SU-DHL-6 (cell line): ENCODE results near the gene CDH23.

Experiments
- H2AFZ ChIP-seq: fragments of 200-600 bp; sonication (generic); 2 replicates; pipeline ENCODE4 v1.6.1; 2014; ENCODE audit warnings: low read depth, mild to moderate bottlenecking, moderate library complexity, mixed read lengths, antibody characterized with exemption, low read length; ENCODE audit not compliant: severe bottlenecking
- H3F3A ChIP-seq: fragments of 200-600 bp; shearing (Covaris generic); 2 replicates; pipeline ENCODE4 v1.6.0; 2016; ENCODE audit warnings: antibody characterized with exemption, mild to moderate bottlenecking; ENCODE audit not compliant: insufficient read depth
- H3K27ac ChIP-seq: fragments of 200-600 bp; sonication (generic); 2 replicates; pipeline ENCODE4 v1.5.1; 2016; ENCODE audit warnings: low read depth, mild to moderate bottlenecking, low read length, moderate library complexity, mixed read lengths
- H3K27me3 ChIP-seq: fragments of 200-600 bp; sonication (generic), shearing (Covaris generic); 2 replicates; pipeline ENCODE4 v1.6.0; 2014; ENCODE audit warnings: mild to moderate bottlenecking, low read length
- H3K36me3 ChIP-seq: fragments of 200-600 bp; sonication (generic); 2 replicates; pipeline ENCODE4 v1.6.1; 2014; ENCODE audit warnings: mild to moderate bottlenecking, low read length, mixed read lengths
- H3K4me2 ChIP-seq: fragments of 300-600, 200-600 bp; shearing (Covaris generic), sonication (generic); 2 replicates; pipeline ENCODE4 v1.6.0; 2014; ENCODE audit warnings: low read length, low read depth, mild to moderate bottlenecking; ENCODE audit not compliant: poor library complexity, severe bottlenecking
- H3K4me3 ChIP-seq: fragments of 200-600 bp; sonication (generic); 2 replicates; pipeline ENCODE4 v1.5.1; 2014; ENCODE audit warnings: antibody characterized with exemption, low read length, mild to moderate bottlenecking, mixed read lengths; ENCODE audit not compliant: insufficient read depth, poor library complexity, severe bottlenecking
- H3K79me2 ChIP-seq: fragments of 200-600 bp; sonication (generic); 2 replicates; pipeline ENCODE4 v1.6.1; 2014; ENCODE audit warnings: mild to moderate bottlenecking, low read length, moderate library complexity; ENCODE audit not compliant: insufficient read depth
- H3K9ac ChIP-seq: fragments of 200-600 bp; sonication (generic); 2 replicates; pipeline ENCODE4 v1.7.0; 2014; ENCODE audit warnings: mild to moderate bottlenecking, low read length
- H3K9me2 ChIP-seq: fragments of 200-600 bp; sonication (generic); replicated peaks from 2 replicates; pipeline ENCODE4 v1.6.1; 2014; ENCODE audit warnings: low read length; ENCODE audit not compliant: insufficient read depth
- H3K9me3 ChIP-seq: fragments of 200-600 bp; sonication (generic); 2 replicates; pipeline ENCODE4 v1.6.1; 2014; ENCODE audit warnings: low read length, mixed read lengths; ENCODE audit not compliant: insufficient read depth
- H4K20me1 ChIP-seq: fragments of 200-600 bp; sonication (generic); 2 replicates; pipeline ENCODE4 v1.6.1; 2014; ENCODE audit warnings: low read depth, mild to moderate bottlenecking, antibody characterized with exemption, low read length, moderate library complexity, mixed read lengths
- CTCF ChIP-seq: fragments of 200-600 bp; sonication (generic); IDR thresholded peaks from one replicate; pipeline ENCODE4 v1.5.1; 2017; ENCODE audit warnings: antibody characterized with exemption, mild to moderate bottlenecking, low read length, moderate library complexity; ENCODE audit not compliant: insufficient read depth, poor library complexity, severe bottlenecking
- EZH2phosphoT487 ChIP-seq: fragments of 200-600 bp; sonication (generic), shearing (Covaris generic); conservative IDR thresholded peaks from 2 replicates; pipeline ENCODE4 v1.6.1; 2018; ENCODE audit warnings: mild to moderate bottlenecking, antibody characterized with exemption, low read length, moderate library complexity, mixed read lengths

Gene CDH23

DNA sequence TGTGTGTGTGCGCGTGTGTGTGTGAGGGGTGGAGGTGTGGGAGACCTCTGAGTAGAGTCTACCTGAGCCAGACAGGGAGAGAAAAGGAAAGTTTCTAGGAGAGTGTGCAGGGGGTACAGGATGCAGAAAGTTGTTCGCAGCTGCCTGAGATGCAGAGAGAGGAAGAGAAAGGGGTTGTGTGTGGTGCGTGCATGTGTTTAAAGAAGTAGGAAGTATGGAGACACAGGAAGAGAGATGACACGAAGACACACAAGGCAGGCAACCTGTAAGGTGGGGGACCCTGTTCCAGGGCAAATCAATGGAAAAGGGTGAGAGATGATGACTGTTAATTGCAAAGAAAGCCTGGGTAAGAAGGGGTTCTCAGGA, 270.6 kb downstream of the CDH23 start:
- Histone ChIP-seq H3K27ac (no peak overlapping the region), H3K4me2 (no peak overlapping the region), H3K27me3 (no peaks in the 10 kb centered on the region), H3K9me2 (no peaks in the 10 kb centered on the region), H3F3A (no peaks in the 10 kb centered on the region), H2AFZ (no peak overlapping the region), H3K4me3 (no peak overlapping the region), H3K79me2 (no peaks in the 10 kb centered on the region), H4K20me1 (no peaks in the 10 kb centered on the region), H3K9ac (no peak overlapping the region), H3K9me3 (no peaks in the 10 kb centered on the region), H3K36me3 (no peaks in the 10 kb centered on the region)
- TF ChIP-seq EZH2phosphoT487 (no peak), CTCF (no peak)

- Histone ChIP-seq H3F3A (no peaks in the 10 kb centered on the region), H4K20me1 (no peaks in the 10 kb centered on the region), H2AFZ (no peak overlapping the region), H3K9me3 (no peaks in the 10 kb centered on the region), H3K9ac (no peak overlapping the region), H3K4me2 (no peak overlapping the region), H3K4me3 (no peak overlapping the region), H3K36me3 (no peaks in the 10 kb centered on the region), H3K9me2 (no peaks in the 10 kb centered on the region), H3K27me3 (no peaks in the 10 kb centered on the region), H3K79me2 (no peaks in the 10 kb centered on the region), H3K27ac (no peak overlapping the region)
- no peak for TF ChIP-seq CTCF
- no peak for TF ChIP-seq EZH2phosphoT487
These were observed 275.6 kb downstream of the CDH23 start for GRCh38 chr10:71671994-71672946.

GRCh38 chr10:71675295-71675970, 278.7 kb downstream of the CDH23 start:
- Histone ChIP-seq H3K79me2 (no peaks in the 10 kb centered on the region), H3K36me3 (no peaks in the 10 kb centered on the region), H3K27me3 (no peaks in the 10 kb centered on the region), H3K9me3 (no peaks in the 10 kb centered on the region), H3K9me2 (no peaks in the 10 kb centered on the region), H3K9ac (no peak overlapping the region), H3F3A (no peaks in the 10 kb centered on the region), H4K20me1 (no peaks in the 10 kb centered on the region), H2AFZ (no peak overlapping the region), H3K27ac (no peak overlapping the region), H3K4me2 (no peak overlapping the region), H3K4me3 (no peak overlapping the region)
- TF ChIP-seq EZH2phosphoT487 = no peak
- no peak for TF ChIP-seq CTCF
